HFF-Myc (cell line): ENCODE measurements around the gene SETBP1.
A peak's percentile ranks its signal among the peaks of the same experiment; 100 is the strongest.

Experiments used
- DNase-seq: peaks from one replicate; pipeline ENCODE4 v3.0.0-alpha.2; 2011; ENCODE audit warnings: low read depth; ENCODE audit errors: extremely low read depth
- H3K4me3 ChIP-seq: replicated peaks from 2 replicates; pipeline ENCODE4 v1.5.1; 2011; ENCODE audit warnings: low read depth, mild to moderate bottlenecking, control low read depth, low read length
- TF ChIP-seq, protein P1 (sequence below): IDR thresholded peaks from 2 replicates; pipeline ENCODE4 v1.5.1; 2012; ENCODE audit warnings: mild to moderate bottlenecking, low read depth, low read length, control low read depth; ENCODE audit errors: missing control alignments

SETBP1 gene

DNA sequence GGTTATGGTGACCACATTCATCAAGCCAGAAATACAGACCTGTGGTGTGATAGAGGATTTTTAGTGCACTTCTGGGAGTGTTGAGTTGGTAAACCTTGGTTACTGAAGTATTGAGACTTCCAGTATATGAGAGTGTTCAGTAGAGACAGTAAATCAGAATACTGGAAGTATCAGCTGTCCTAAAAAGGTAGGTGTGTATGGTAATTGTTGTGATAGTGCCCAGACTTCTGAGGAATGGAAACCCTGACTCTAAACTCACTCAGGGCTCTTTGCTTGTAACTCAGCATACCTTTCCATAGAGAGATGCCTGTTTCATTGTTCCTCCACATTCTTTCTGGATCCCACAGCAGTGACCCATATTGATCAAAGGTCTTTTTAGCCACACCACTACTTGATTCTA lies 217.1 kb downstream of the SETBP1 start:
- no peak overlapping the region for H3K4me3 ChIP-seq
- DNase-seq: no peak
- TF ChIP-seq, protein P1, sequence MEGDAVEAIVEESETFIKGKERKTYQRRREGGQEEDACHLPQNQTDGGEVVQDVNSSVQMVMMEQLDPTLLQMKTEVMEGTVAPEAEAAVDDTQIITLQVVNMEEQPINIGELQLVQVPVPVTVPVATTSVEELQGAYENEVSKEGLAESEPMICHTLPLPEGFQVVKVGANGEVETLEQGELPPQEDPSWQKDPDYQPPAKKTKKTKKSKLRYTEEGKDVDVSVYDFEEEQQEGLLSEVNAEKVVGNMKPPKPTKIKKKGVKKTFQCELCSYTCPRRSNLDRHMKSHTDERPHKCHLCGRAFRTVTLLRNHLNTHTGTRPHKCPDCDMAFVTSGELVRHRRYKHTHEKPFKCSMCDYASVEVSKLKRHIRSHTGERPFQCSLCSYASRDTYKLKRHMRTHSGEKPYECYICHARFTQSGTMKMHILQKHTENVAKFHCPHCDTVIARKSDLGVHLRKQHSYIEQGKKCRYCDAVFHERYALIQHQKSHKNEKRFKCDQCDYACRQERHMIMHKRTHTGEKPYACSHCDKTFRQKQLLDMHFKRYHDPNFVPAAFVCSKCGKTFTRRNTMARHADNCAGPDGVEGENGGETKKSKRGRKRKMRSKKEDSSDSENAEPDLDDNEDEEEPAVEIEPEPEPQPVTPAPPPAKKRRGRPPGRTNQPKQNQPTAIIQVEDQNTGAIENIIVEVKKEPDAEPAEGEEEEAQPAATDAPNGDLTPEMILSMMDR: no peak

DNA sequence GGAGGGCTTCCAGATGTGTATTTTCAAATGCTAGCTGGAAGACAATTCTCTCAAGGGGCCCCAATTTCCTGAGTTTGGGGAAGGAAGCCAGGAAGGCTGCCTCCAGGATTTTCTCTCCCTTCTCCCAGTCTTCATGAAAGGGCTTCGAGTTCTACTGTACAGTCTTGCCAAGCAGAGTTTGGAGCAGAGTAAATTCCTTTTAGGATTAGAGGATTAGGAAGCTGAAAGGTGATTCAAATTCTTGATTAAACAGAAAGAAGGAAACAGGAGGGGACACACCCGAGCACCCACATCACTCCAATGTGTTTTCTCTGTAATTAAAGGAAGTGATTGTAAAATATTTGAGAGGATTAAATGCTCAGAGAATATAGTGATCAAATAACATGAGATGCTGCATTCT lies 217.8 kb downstream of the SETBP1 start:
- no peak for DNase-seq
- H3K4me3 ChIP-seq: no peak overlapping the region
- TF ChIP-seq, protein P1: no peak

GRCh38 chr18:44899832-44900231 lies 219.1 kb downstream of the SETBP1 start:
- no peak overlapping the region for H3K4me3 ChIP-seq
- TF ChIP-seq, protein P1: peak; percentile 4
- DNase-seq: no peak

DNA sequence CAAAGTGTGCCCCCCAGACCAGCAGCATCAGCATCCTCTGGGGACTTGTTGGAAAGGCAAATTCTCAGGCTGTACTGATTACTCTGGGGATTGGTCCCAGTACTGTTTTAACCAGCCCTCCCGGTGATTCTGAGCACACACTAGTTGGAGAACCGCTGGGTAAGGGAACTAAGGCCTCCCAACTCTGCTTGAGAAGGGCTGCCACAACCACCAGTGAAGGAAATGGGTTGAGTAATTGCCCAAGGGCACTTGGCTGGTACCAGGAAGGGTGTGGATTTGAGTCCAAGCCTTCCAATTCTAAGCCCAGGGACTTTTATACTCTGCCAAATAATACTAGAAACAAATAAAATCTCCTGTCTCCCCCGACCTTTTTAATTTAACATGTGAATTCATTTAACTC lies 219.9 kb downstream of the SETBP1 start:
- H3K4me3 ChIP-seq: no peak overlapping the region
- no peak for DNase-seq
- TF ChIP-seq, protein P1: no peak

DNA sequence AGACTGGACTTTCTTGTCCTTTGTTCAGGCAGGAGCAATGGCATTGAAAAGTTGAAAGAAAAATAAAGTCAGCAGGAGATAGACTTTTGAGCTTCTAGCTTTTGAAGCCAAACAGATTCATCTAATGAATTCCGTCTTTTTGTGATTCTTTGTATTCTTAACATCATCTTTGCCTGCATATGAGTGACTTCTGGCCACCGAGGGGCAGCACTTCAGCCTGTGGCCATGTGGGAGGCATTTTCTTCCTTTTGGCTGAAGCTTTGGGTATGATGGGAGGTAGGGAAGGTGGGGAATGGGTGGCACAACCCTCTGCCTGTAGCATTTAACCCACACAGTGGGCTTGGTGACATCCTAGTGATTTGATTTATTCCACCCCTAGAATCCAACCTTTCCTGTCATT lies 220.6 kb downstream of the SETBP1 start:
- H3K4me3 ChIP-seq: no peak overlapping the region
- DNase-seq: no peak
- TF ChIP-seq, protein P1: peak; percentile 34

DNA sequence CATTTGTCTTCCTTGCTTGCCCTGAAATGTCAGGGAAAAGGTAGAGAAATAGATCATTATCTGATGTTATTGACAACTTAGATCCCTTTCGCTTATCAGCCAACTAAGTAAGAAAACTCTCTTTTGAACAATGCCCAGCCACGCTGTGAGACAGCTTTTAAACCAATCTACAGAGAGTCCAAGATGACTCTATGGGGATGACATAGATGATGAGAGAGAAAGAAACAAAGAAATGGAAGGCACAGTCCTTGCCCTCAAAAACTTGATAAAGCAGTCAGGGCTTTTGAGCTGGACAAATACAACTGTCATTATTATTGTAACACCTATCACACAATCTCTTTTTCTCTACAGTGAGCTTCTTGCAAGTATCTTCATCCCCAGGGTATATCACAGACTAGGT lies 222.6 kb downstream of the SETBP1 start:
- H3K4me3 ChIP-seq: no peak overlapping the region
- TF ChIP-seq, protein P1: no peak
- DNase-seq: no peak

DNA sequence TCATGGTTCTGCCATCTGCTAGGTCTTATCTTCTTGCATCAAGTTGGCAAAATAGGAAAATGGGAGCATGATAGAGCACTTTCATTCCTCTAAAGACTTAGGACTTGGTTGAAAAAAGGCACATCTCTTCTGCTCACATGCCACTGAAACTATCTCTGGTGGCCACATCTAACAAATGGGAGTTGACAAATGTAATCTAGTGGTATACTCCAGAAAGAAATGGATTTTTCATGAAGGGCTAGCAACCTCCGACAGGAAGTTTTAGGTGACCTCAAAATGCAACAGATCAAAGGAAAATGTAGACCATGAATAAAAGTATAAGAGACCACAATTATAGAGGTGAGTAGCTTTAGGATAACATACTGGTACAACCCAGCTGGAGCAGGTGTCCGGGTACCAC lies 224.1 kb downstream of the SETBP1 start:
- TF ChIP-seq, protein P1: no peak
- DNase-seq: no peak
- no peak overlapping the region for H3K4me3 ChIP-seq
